K562 (cell line): ENCODE measurements around the gene ST14. TPM values are rescaled to one million over a fixed set of nuclear protein-coding genes. Genes with fewer than 3 reads are reported as not detected.
A peak's percentile ranks its signal among the peaks of the same experiment; 100 is the strongest.

Experiments used
- ATAC-seq: fragments of 200-7000 bp; cut with Tn5 transposase; 3 replicates; pipeline ENCODE4 v1.9.1; 2020; ENCODE audit warnings: moderate library complexity
- BruUV-seq: library from RNA; stranded (reverse); fragments of 400-500 nt; replicated peaks from 2 replicates; lab custom pipeline; 2021; lab: Mats Ljungman, UMichigan
- CTCF ChIA-PET: fragments of 300-600 bp; formaldehyde crosslinking; extraction: SDS; loops from one replicate; lab custom pipeline; 2021; ENCODE audit warnings: low intra/inter-chr PET ratio; lab: Yijun Ruan, JAX
- POLR2A ChIA-PET: fragments of 300-600, 350-650 bp; sonication (Branson Sonifier 250); formaldehyde crosslinking; extraction: SDS; loops from one replicate; lab custom pipeline; 2021; ENCODE audit warnings: antibody characterized with exemption, inconsistent platforms; lab: Yijun Ruan, JAX
- DNase-seq, 4 experiments: peaks; one replicate each; pipeline versions ENCODE4 v3.0.0 to v3.0.0-alpha.2; 2011 to 2018; ENCODE audit warnings: low spot score in 3 of 4, mixed read lengths in 3 of 4; ENCODE audit errors: extremely low read depth in 1 of 4
- FAIRE-seq: peaks from 2 replicates; lab custom pipeline; 2011; peaks lifted over from hg19 to GRCh38; lab: Jason Lieb, UNC
- H2AFZ ChIP-seq: 2 replicates; pipeline ENCODE4 v1.6.0; 2011; ENCODE audit warnings: low read depth, low read length, control low read depth, inconsistent platforms
- H3K27ac ChIP-seq: fragments of 200-600 bp; 3 replicates; pipeline ENCODE4 v1.8.0; 2011; ENCODE audit warnings: low read depth, mild to moderate bottlenecking, control low read depth, inconsistent platforms, low read length, moderate library complexity, mixed read lengths; ENCODE audit errors: extremely low read depth
- H3K27me3 ChIP-seq, 2 experiments: fragments of 300-600 bp in 1 of 2; 2 replicates in 1 of 2; 3 replicates in 1 of 2; pipeline versions ENCODE4 v1.6.0 to v1.8.0; 2011; ENCODE audit warnings: inconsistent platforms in 2 of 2, low read length in 2 of 2, mild to moderate bottlenecking in 1 of 2, mixed read lengths in 1 of 2, moderate library complexity in 1 of 2; ENCODE audit not compliant: control insufficient read depth in 2 of 2, insufficient read depth in 2 of 2
- H3K36me3 ChIP-seq: fragments of 300-600 bp; 3 replicates; pipeline ENCODE4 v1.8.0; 2011; ENCODE audit warnings: mild to moderate bottlenecking, low read length, inconsistent platforms; ENCODE audit not compliant: control insufficient read depth, insufficient read depth
- H3K4me1 ChIP-seq, 2 experiments: fragments of 200-600 bp in 1 of 2; replicated peaks in 1 of 2; 2 replicates in 1 of 2; 3 replicates in 1 of 2; pipeline versions ENCODE4 v1.5.1 to v1.8.0; 2011; ENCODE audit warnings: inconsistent platforms in 2 of 2, low read length in 2 of 2, mild to moderate bottlenecking in 1 of 2, mixed read lengths in 1 of 2, moderate library complexity in 1 of 2; ENCODE audit not compliant: control insufficient read depth in 2 of 2, insufficient read depth in 2 of 2
- H3K4me2 ChIP-seq: 2 replicates; pipeline ENCODE4 v1.6.1; 2011; ENCODE audit warnings: low read length, control low read depth, inconsistent platforms, mixed read lengths; ENCODE audit not compliant: insufficient read depth
- H3K4me3 ChIP-seq: fragments of 200-600 bp; sonication (generic), shearing (Covaris generic); 2 replicates; pipeline ENCODE4 v1.5.1; 2016; ENCODE audit warnings: control low read depth, inconsistent platforms
- H3K79me2 ChIP-seq: fragments of 200-600 bp; 3 replicates; pipeline ENCODE4 v1.8.0; 2011; ENCODE audit warnings: low read length, inconsistent platforms; ENCODE audit not compliant: control insufficient read depth, insufficient read depth
- H3K9ac ChIP-seq, 2 experiments: 2 replicates each; pipeline versions ENCODE4 v1.6.0 to v1.6.1; 2011; ENCODE audit warnings: low read depth in 2 of 2, low read length in 2 of 2, control low read depth in 1 of 2, inconsistent platforms in 1 of 2, mild to moderate bottlenecking in 1 of 2, mixed read lengths in 1 of 2; ENCODE audit not compliant: insufficient read depth in 1 of 2
- H3K9me1 ChIP-seq: one replicate; pipeline ENCODE4 v1.6.0; 2011; ENCODE audit warnings: inconsistent platforms, mild to moderate bottlenecking, low read length, moderate library complexity; ENCODE audit not compliant: control insufficient read depth, insufficient read depth
- H3K9me3 ChIP-seq: replicated peaks from 2 replicates; pipeline ENCODE4 v1.5.1; 2011; ENCODE audit warnings: low read depth, low read length, inconsistent platforms; ENCODE audit not compliant: control insufficient read depth, insufficient read depth
- H4K20me1 ChIP-seq: replicated peaks from 2 replicates; pipeline ENCODE4 v1.6.1; 2011; ENCODE audit warnings: low read length, inconsistent platforms, mixed read lengths; ENCODE audit not compliant: control insufficient read depth, insufficient read depth
- ARHGAP35 ChIP-seq: fragments of 450-650 bp; IDR thresholded peaks from 2 replicates; pipeline ENCODE4 v1.6.1; 2018; ENCODE audit not compliant: partially characterized antibody
- BCOR ChIP-seq: fragments of 450-650 bp; IDR thresholded peaks from 2 replicates; pipeline ENCODE4 v1.6.1; 2016
- BMI1 ChIP-seq: fragments of 150-350 bp; IDR thresholded peaks from 2 replicates; pipeline ENCODE4 v1.6.1; 2014; ENCODE audit warnings: low read length
- ETS1 ChIP-seq: conservative IDR thresholded peaks from 2 replicates; pipeline ENCODE4 v1.6.1; 2011; ENCODE audit warnings: low read depth, mild to moderate bottlenecking, low read length; ENCODE audit not compliant: control insufficient read depth
- MCM5 ChIP-seq: fragments of 450-650 bp; IDR thresholded peaks from 2 replicates; pipeline ENCODE4 v1.6.1; 2016; ENCODE audit warnings: low read depth
- TAF15 ChIP-seq: fragments of 200-400 bp; formaldehyde crosslinking; IDR thresholded peaks from 2 replicates; pipeline ENCODE4 v1.6.1; 2017; ENCODE audit warnings: mild to moderate bottlenecking, low read depth, low read length, moderate library complexity
- ZNF3 ChIP-seq: fragments of 250-450 bp; sonication (Bioruptor Pico); IDR thresholded peaks from 2 replicates; pipeline ENCODE4 v1.5.0; 2021; ENCODE audit warnings: mild to moderate bottlenecking, moderate library complexity
- ZNF717 ChIP-seq: fragments of 250-450 bp; sonication (Bioruptor Pico); IDR thresholded peaks from 2 replicates; pipeline ENCODE4 v1.5.0; 2021
- ZNF785 ChIP-seq: fragments of 250-450 bp; sonication (Bioruptor Pico); IDR thresholded peaks from 2 replicates; pipeline ENCODE4 v1.4.0; 2020; ENCODE audit warnings: mild to moderate bottlenecking
- WGBS: fragments of 100-300 bp; shearing (Covaris generic); methylation state at CpG from one replicate; pipeline ENCODE4 v1.1.6; 2016; ENCODE audit warnings: low coverage, mixed read lengths; ENCODE audit not compliant: insufficient coverage; ENCODE audit errors: missing lambda C conversion rate; 5-methylcytosine and 5-hydroxymethylcytosine counted together
- in situ Hi-C: fragments of 300-500 bp; cut with MboI; formaldehyde crosslinking; loops from 4 replicates; pipeline ENCODE4 v1.15.0; 2018; ENCODE audit warnings: inconsistent platforms, mixed read lengths
- intact Hi-C: fragments of 100-400 bp; cut with micrococcal nuclease; formaldehyde crosslinking; loops from 2 replicates; pipeline ENCODE4 v1.14.2; 2022
- polyA plus RNA-seq, 8 experiments: library from polyadenylated mRNA; depleted of rRNA in 4 of 8; stranded (reverse) in 5 of 8; unstranded in 3 of 8; fragments of >200 nt; fragmentation: Nextera tagmentation in 2 of 8; fragmentation: Illumina TruSeq in 1 of 8; extraction: Ambion mirVana in 2 of 8; extraction: Trizol in 1 of 8; gene quantifications; 2 replicates each; pipeline versions ENCODE4 v1.2.1 to v1.2.3, GENCODE V29; 2011 to 2014; ENCODE audit warnings: inconsistent platforms in 1 of 8, missing spikeins in 1 of 8
- total RNA-seq, 7 experiments: library from RNA; depleted of rRNA in 6 of 7; stranded (reverse); fragments of >200 nt in 6 of 7; fragmentation: Illumina TruSeq in 2 of 7; extraction: Trizol in 2 of 7; gene quantifications; 2 replicates each; pipeline versions ENCODE4 v1.2.1 to v1.2.3, GENCODE V29; 2011 to 2021; ENCODE audit warnings: low replicate concordance in 1 of 7
- TF ChIP-seq, protein P1 (sequence below): IDR thresholded peaks from 2 replicates; pipeline ENCODE4 v1.6.1; 2011; ENCODE audit warnings: borderline replicate concordance, low read depth, mild to moderate bottlenecking, moderate library complexity, low read length; ENCODE audit not compliant: insufficient read depth, poor library complexity, severe bottlenecking
- TF ChIP-seq, protein P2 (sequence below): fragments of 250-450 bp; sonication (Bioruptor Pico); IDR thresholded peaks from 2 replicates; pipeline ENCODE4 v1.4.0; 2020; ENCODE audit warnings: borderline replicate concordance
- TF ChIP-seq, protein P3 (sequence below): fragments of 450-650 bp; formaldehyde crosslinking; IDR thresholded peaks from 2 replicates; pipeline ENCODE4 v1.4.0; 2020; ENCODE audit warnings: mild to moderate bottlenecking
- TF ChIP-seq, protein P4 (sequence below): sonication (generic); formaldehyde crosslinking; IDR thresholded peaks from 2 replicates; pipeline ENCODE4 v1.4.0; 2020; ENCODE audit warnings: mild to moderate bottlenecking, missing genetic modification reagents

ST14 gene
- total and polyA plus RNA-seq, 9 of the 15 experiments (the other 6 are each of a cell fraction or from before 2014, with no cell fraction given), result 0.08 to 0.20 TPM; not detected in 7

- Histone ChIP-seq H3K4me3 (no peak overlapping the region), H2AFZ (no peak overlapping the region), H3K9me1 (no peaks in the 10 kb centered on the region), H3K79me2 (0 out of 3 replicates have a peak, but pooled peaks cover 8% of the 10 kb centered on the region), H3K4me1 (no peaks in the 10 kb centered on the region), H3K9me3 (no peaks in the 10 kb centered on the region), H3K27me3 (no peaks in the 10 kb centered on the region), H3K4me2 (no peak overlapping the region), H3K36me3 (peaks cover 75% of the 10 kb centered on the region), H3K9ac (no peak overlapping the region), H4K20me1 (peaks cover 4% of the 10 kb centered on the region; the same call in 1 of the 2 replicates), H3K27ac (no peak overlapping the region)
- DNase-seq (peak in 1 of 4 experiments; percentile 29), ATAC-seq (no peak), FAIRE-seq (no peak)
- no peak for TF ChIP-seq BMI1
- no peak for TF ChIP-seq ZNF785 (CRISPR knock-in tag)
- no peak for TF ChIP-seq ETS1
- no peak for TF ChIP-seq ZNF717 (CRISPR knock-in tag)
- TF ChIP-seq BCOR, result no peak
- no peak for TF ChIP-seq TAF15
- TF ChIP-seq, protein P1, sequence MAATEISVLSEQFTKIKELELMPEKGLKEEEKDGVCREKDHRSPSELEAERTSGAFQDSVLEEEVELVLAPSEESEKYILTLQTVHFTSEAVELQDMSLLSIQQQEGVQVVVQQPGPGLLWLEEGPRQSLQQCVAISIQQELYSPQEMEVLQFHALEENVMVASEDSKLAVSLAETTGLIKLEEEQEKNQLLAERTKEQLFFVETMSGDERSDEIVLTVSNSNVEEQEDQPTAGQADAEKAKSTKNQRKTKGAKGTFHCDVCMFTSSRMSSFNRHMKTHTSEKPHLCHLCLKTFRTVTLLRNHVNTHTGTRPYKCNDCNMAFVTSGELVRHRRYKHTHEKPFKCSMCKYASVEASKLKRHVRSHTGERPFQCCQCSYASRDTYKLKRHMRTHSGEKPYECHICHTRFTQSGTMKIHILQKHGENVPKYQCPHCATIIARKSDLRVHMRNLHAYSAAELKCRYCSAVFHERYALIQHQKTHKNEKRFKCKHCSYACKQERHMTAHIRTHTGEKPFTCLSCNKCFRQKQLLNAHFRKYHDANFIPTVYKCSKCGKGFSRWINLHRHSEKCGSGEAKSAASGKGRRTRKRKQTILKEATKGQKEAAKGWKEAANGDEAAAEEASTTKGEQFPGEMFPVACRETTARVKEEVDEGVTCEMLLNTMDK, result no peak
- TF ChIP-seq MCM5, result no peak
- no peak for TF ChIP-seq ZNF3
- TF ChIP-seq, protein P2, sequence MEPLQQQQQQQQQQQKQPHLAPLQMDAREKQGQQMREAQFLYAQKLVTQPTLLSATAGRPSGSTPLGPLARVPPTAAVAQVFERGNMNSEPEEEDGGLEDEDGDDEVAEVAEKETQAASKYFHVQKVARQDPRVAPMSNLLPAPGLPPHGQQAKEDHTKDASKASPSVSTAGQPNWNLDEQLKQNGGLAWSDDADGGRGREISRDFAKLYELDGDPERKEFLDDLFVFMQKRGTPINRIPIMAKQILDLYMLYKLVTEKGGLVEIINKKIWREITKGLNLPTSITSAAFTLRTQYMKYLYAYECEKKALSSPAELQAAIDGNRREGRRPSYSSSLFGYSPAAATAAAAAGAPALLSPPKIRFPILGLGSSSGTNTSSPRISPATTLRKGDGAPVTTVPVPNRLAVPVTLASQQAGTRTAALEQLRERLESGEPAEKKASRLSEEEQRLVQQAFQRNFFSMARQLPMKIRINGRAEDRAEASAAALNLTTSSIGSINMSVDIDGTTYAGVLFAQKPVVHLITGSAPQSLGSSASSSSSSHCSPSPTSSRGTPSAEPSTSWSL (CRISPR knock-in tag), result no peak
- TF ChIP-seq, protein P3, sequence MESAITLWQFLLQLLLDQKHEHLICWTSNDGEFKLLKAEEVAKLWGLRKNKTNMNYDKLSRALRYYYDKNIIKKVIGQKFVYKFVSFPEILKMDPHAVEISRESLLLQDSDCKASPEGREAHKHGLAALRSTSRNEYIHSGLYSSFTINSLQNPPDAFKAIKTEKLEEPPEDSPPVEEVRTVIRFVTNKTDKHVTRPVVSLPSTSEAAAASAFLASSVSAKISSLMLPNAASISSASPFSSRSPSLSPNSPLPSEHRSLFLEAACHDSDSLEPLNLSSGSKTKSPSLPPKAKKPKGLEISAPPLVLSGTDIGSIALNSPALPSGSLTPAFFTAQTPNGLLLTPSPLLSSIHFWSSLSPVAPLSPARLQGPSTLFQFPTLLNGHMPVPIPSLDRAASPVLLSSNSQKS (CRISPR knock-in tag), result no peak
- TF ChIP-seq, protein P4, sequence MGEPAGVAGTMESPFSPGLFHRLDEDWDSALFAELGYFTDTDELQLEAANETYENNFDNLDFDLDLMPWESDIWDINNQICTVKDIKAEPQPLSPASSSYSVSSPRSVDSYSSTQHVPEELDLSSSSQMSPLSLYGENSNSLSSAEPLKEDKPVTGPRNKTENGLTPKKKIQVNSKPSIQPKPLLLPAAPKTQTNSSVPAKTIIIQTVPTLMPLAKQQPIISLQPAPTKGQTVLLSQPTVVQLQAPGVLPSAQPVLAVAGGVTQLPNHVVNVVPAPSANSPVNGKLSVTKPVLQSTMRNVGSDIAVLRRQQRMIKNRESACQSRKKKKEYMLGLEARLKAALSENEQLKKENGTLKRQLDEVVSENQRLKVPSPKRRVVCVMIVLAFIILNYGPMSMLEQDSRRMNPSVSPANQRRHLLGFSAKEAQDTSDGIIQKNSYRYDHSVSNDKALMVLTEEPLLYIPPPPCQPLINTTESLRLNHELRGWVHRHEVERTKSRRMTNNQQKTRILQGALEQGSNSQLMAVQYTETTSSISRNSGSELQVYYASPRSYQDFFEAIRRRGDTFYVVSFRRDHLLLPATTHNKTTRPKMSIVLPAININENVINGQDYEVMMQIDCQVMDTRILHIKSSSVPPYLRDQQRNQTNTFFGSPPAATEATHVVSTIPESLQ (CRISPR knock-in tag), result no peak
- no peak for TF ChIP-seq ARHGAP35
- intact Hi-C loops (no loop called here), in situ Hi-C loops (no loop called here)
- POLR2A ChIA-PET, result interaction anchor here (0.6 to 1.3 kb wide), 2 partner anchors 10 to 44 kb away, joined by 3 to 5 read pairs; no protein-coding TSS in a partner anchor
- BruUV-seq, result no TSS peak
- CTCF ChIA-PET, result no interaction called here
- WGBS, result 80% methylated on average over 5 of the region's 5 CpGs
Observed at GRCh38 chr11:130114281-130114680, 45.3 kb upstream of the ST14 start.
